ENCODE measurements around the gene GSN. TPM values are rescaled to one million over a fixed set of nuclear protein-coding genes. Genes with fewer than 3 reads are reported as not detected.

Gene GSN
- total and polyA plus RNA-seq, 2 of the 13 experiments (the other 11 are each of a cell fraction or from before 2014, with no cell fraction given), result 294 to 307 TPM

- TF ChIP-seq PRDM10 (CRISPR knock-in tag; IDR thresholded peaks at IDR 0.05; ENCODE audit: low read depth) (no peak), ZNF687 (CRISPR knock-in tag; IDR thresholded peaks at IDR 0.05) (peak; percentile 8; the same call in 1 of the 2 replicates), AGO2 (optimal IDR thresholded peaks at IDR 0.05; ENCODE audit: low read depth, low read length) (peak; percentile 10), MBNL3 (CRISPR knock-in tag; conservative IDR thresholded peaks at IDR 0.05) (no peak), ZNF329 (CRISPR knock-in tag; IDR thresholded peaks at IDR 0.05; ENCODE audit: low read depth) (no peak), ZNF710 (CRISPR knock-in tag; IDR thresholded peaks at IDR 0.05; ENCODE audit: borderline replicate concordance) (no peak)
Observed at GRCh38 chr9:121302341-121302740, 34.4 kb downstream of the GSN start (continued).

Data from HepG2 (cell line).